Rectal smooth muscle tissue (tissue), 1 donor: Measurements from ENCODE around the gene OTUD4.
"Not testable (repeated sequence)": the region's sequence is repeated elsewhere in the genome, so short reads cannot be mapped to it uniquely, and the experiment has no call there.

Experiments used
- H3K27ac ChIP-seq: one replicate; pipeline ENCODE4 v1.7.0; 2013; ENCODE audit warnings: low read depth, low read length, inconsistent platforms
- H3K27me3 ChIP-seq: one replicate; pipeline ENCODE4 v1.7.0; 2013; ENCODE audit warnings: low read length; ENCODE audit not compliant: control insufficient read depth, insufficient read depth
- H3K36me3 ChIP-seq: one replicate; pipeline ENCODE4 v1.7.0; 2013; ENCODE audit warnings: low read length; ENCODE audit not compliant: control insufficient read depth, insufficient read depth
- H3K4me1 ChIP-seq: one replicate; pipeline ENCODE4 v1.7.0; 2013; ENCODE audit warnings: low read length; ENCODE audit not compliant: control insufficient read depth, insufficient read depth
- H3K4me3 ChIP-seq: one replicate; pipeline ENCODE4 v1.7.0; 2013; ENCODE audit warnings: low read length
- H3K9ac ChIP-seq: one replicate; pipeline ENCODE4 v1.7.0; 2013; ENCODE audit warnings: low read length

OTUD4 gene

DNA sequence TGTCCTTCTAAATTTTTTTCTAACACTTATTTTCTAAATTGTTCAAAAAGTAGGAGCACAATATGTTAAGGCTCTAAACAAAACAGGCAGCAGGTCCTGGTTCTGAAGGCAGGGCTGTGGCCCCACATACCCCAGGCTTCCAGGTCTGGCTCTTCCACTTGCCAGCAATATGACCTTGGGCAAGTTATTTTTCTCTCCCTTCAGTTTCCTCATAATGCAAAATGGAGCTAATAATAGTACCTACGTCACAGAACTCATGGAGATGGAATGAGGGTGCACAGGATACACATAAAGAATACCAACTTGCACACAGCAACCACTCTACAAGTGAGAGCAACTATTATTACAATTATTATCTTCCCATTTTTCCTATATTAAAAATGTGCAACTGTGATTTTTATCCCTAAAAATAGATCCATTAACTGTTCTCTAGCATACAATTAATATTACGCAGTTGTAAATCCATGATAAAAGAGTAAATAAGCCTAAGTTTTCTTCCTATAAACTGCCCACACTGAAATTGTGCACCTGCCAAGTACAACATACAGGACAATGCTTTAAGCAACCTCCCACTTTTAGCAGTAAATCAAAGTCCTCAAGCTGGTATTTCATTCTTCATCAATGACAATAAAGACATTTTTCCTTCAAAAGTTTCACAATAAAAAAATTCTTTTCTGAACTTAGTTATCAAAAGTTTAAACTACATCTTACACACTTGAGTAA lies 27.0 kb downstream of the OTUD4 start:
- Histone ChIP-seq H3K4me3 (no peak overlapping the region), H3K27ac (no peak overlapping the region), H3K4me1 (no peaks in the 10 kb centered on the region), H3K36me3 (peaks cover 17% of the 10 kb centered on the region), H3K9ac (no peak overlapping the region), H3K27me3 (no peaks in the 10 kb centered on the region)

DNA sequence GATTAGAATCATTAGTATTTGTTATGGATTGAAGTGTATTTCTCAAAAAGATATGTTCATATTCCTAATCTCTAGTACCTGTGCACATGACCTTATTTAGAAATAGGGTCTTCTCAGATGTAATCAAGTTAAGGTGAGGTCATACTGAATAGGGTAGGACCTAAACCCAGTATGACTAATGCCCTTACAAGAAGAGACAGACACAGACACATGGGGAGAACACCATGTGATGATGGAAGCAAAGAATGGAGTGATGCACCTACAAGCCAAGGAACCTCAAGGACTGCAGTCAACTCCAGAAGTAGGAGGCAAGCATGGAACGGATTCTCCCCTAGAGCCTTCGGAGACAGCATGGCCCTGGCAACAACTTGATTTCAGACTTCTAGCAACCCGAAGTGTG lies 31.4 kb downstream of the OTUD4 start:
- H3K36me3 ChIP-seq, result peaks cover 21% of the 10 kb centered on the region
- no peak overlapping the region for H3K27ac ChIP-seq
- H3K4me3 ChIP-seq, result no peak overlapping the region
- H3K27me3 ChIP-seq, result no peaks in the 10 kb centered on the region
- H3K4me1 ChIP-seq, result no peaks in the 10 kb centered on the region
- no peak overlapping the region for H3K9ac ChIP-seq

DNA sequence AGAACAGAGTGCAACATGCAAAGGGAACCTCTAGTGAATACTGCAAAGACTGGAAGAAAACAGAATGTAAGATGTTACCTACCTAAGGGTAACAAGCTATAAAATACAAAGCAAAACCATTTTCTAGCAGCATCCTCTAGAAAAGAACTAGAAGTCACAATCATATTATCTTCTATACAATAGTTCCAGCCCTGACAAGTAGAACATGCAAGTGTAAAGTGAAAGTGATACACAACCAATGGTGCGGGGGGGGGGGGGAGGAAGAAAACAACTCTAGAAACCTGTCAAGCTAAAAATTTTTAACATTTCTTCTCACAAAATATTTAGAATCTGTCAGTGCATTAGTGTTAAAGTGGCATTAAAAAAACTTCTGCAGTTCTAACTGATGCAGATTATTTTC lies 44.2 kb downstream of the OTUD4 start:
- H3K4me3 ChIP-seq, H3K27me3 ChIP-seq, H3K9ac ChIP-seq, H3K27ac ChIP-seq, H3K4me1 ChIP-seq: not testable (repeated sequence)
- H3K36me3 ChIP-seq, result peaks cover 17% of the 10 kb centered on the region

DNA sequence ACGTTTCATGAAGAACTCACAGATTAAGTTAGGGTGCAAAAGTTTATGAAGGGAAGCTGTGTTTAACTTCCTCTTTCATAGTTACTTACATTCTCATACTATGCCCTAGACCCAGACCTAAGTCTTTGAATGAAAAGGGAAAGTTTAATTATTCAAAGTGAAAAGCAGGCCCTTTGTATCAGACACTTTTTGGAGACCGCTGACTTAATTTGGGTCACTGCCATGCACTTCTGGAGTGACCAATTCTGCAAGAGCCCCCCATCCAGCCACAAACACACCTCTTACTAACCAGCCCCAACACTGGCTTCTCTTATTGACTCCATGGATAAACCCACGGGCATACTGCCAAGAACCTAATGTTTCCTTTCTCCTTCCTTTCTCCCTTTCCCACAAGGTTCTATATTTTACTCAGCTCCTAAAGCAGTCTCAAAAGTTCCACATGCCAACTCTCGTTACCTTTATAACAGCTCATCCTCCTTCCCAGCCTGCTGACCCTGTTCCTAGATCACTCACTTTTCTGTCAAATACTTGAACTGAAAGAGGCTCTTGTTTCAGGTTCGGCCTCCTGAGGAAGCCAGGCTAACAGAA lies 47.8 kb downstream of the OTUD4 start:
- Histone ChIP-seq H3K27me3 (no peaks in the 10 kb centered on the region), H3K27ac (no peak overlapping the region), H3K4me3 (no peak overlapping the region), H3K4me1 (no peaks in the 10 kb centered on the region), H3K9ac (no peak overlapping the region), H3K36me3 (no peaks in the 10 kb centered on the region)

DNA sequence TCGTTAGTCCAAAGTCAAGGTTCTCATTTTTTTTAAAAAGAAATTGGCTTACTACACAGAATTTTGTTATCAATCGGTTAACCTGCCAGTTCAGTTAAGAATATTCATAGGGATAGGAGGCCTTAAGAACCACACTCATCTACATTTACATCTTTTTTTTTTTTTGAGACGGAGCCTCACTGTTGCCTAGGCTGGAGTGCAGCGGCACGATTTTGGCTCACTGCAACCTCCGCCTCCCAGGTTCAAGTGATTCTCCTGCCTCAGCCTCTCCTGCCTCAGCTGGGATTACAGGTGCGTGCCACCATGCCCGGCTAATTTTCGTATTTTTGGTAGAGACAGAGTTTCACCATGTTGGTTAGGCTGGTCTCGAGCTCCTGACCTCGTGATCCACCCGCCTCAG lies 48.5 kb downstream of the OTUD4 start:
- Histone ChIP-seq H3K27me3 (no peaks in the 10 kb centered on the region), H3K4me3 (no peak overlapping the region), H3K27ac (no peak overlapping the region), H3K4me1 (no peaks in the 10 kb centered on the region), H3K9ac (no peak overlapping the region), H3K36me3 (peaks cover 3% of the 10 kb centered on the region)

DNA sequence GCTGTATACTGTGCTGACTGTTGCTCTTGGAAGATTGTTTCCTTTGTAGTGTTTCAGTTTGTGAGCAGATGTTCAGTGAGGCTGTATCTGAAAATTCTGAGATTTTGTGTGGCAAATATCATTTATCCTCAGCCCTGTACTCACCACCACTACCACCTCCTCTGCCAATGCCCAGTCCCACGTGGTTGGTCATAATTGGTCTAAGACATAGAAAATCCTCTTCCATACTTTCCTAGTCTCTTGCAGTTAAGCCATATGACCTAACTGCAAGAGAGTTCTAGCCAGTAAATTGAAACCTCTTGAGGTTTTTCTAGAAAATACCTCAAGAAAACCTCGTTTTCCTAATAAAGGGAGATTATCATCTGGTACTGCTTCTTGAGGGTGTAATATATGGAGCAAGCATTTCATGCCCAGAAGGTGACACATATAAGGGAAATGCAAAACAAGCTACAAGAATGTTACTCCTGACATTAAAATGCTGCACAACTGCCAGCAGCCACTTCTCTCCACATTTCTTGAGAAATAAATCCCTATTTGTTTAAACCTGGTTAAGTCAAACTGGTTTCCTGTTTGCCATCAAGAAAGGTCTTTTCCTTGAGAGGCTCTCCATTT lies 49.5 kb downstream of the OTUD4 start:
- Histone ChIP-seq H3K4me3 (no peak overlapping the region), H3K4me1 (no peaks in the 10 kb centered on the region), H3K27ac (no peak overlapping the region), H3K36me3 (peaks cover 7% of the 10 kb centered on the region), H3K9ac (no peak overlapping the region), H3K27me3 (no peaks in the 10 kb centered on the region)

DNA sequence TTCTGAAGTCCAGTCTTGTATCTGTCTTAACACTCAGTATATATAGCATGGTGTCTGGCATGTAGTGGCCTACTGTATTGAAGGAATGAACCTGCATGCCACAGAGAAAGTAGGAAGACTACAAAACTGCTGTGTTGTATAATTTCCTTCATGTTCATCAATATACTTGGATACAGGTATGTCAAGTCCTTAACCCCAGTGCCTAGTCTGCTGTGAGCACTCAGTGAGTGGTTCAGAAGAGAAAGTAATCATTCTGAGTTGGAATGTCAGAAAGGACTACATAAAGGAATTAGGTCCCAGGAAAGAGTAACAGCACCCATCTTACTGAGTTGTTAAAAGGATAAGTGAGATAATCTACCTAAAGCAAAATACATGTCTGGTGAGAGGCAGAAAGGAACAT lies 50.3 kb downstream of the OTUD4 start:
- Histone ChIP-seq H3K9ac (no peak overlapping the region), H3K4me1 (no peaks in the 10 kb centered on the region), H3K36me3 (peaks cover 10% of the 10 kb centered on the region), H3K27me3 (no peaks in the 10 kb centered on the region), H3K27ac (no peak overlapping the region), H3K4me3 (no peak overlapping the region)

DNA sequence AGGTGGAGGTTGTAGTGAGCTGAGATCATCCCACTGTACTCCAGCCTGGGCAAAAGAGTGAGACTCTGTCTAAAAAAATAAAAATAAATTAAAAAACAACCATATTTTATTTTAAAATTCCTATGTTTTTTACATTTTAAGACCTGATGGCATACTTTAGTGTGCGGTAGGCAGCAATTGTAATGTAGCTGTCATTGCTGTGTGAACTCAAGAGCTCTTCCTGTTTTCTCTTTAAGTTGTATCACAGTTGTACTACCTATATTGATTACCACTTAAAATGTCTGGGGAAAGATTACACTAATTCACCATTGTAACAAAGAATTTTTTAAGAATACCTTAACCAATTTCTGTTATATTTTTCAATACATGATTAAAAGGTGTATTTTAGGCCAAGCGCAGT lies 55.0 kb downstream of the OTUD4 start:
- H3K9ac ChIP-seq, result no peak overlapping the region
- no peaks in the 10 kb centered on the region for H3K4me1 ChIP-seq
- H3K4me3 ChIP-seq, result no peak overlapping the region
- peaks cover 13% of the 10 kb centered on the region for H3K36me3 ChIP-seq
- no peak overlapping the region for H3K27ac ChIP-seq
- no peaks in the 10 kb centered on the region for H3K27me3 ChIP-seq

DNA sequence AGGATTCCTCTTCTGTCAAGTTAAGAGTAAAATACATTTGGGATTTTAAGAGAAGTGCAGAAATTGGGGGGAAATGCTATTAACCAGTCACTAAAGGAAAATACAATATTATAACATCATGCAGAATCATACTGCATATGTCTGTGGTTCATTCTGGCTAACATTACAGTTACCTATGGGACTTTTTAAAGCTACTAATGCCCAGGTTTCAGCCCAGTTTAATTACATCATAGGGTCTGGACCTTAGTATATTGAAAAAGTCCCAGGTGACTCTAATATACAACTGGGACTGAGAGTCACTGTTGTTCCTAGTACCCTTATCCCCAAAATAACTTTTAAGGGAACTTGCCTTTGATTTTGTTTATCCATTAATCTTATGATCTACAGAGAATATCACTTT lies 72.3 kb downstream of the OTUD4 start:
- no peaks in the 10 kb centered on the region for H3K4me1 ChIP-seq
- no peak overlapping the region for H3K9ac ChIP-seq
- no peak overlapping the region for H3K27ac ChIP-seq
- no peak overlapping the region for H3K4me3 ChIP-seq
- no peaks in the 10 kb centered on the region for H3K27me3 ChIP-seq
- peaks cover 12% of the 10 kb centered on the region for H3K36me3 ChIP-seq

DNA sequence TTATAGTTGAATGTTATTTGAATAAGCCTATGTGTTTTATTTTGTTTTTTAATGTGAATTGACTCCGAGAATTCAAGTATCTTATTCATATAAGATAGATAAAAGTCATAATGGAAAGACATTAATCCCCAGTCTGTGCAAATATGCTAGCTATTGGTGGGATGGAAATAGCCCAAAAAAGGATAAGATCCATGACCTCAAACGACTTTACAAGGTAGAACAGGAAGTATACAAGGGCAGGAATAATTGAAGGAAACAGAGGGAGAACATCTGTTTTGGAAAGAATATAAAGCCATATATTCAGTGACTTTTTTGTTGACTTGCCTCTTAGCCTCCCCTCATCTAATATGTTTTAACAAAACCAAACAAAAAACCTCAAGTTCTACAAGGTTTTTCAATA lies 73.3 kb downstream of the OTUD4 start:
- no peak overlapping the region for H3K4me3 ChIP-seq
- H3K4me1 ChIP-seq, result no peaks in the 10 kb centered on the region
- H3K9ac ChIP-seq, result no peak overlapping the region
- peaks cover 10% of the 10 kb centered on the region for H3K36me3 ChIP-seq
- no peak overlapping the region for H3K27ac ChIP-seq
- H3K27me3 ChIP-seq, result no peaks in the 10 kb centered on the region

DNA sequence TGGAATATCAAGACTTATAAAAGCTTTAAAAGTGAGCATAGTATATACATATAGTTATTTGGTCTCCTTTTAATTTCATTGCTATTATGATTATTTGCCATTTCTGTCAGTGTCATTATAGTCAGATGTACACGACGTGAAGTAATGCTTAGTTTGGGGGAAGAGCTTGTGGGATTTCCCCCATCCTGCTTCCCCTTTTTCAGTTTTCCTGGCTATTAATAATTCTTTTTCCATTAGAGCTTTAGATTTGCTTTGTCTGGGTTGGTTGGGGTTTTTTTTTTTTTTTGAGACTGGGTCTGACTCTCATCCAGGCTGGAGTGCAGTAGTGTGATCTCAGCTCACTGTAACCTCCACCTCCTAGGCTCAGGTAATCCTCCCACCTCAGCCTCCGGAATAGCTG lies 76.9 kb downstream of the OTUD4 start:
- H3K9ac ChIP-seq, result no peak overlapping the region

DNA sequence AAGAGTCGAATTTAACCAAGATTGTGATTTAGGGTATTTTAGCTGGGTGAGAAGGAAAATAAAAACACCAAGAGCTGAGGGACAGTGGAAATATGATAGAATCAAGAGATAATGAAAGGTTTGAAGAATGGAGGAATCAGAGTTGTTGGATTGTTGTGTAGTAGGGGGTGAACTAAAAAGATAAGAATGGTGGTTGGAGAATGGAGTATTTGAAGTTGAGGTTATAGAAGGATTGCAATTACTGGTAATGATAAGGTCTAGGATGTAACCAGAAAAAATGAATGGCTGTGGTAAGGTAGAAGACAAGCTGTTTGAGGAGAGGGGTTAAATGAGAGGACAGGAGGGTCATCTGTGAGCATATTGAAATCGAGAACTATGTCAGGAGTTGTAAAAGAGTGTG lies 77.8 kb downstream of the OTUD4 start:
- H3K36me3 ChIP-seq, result no peaks in the 10 kb centered on the region
- no peak overlapping the region for H3K4me3 ChIP-seq
- H3K9ac ChIP-seq, result no peak overlapping the region
- H3K27me3 ChIP-seq, result no peaks in the 10 kb centered on the region
- peaks cover 8% of the 10 kb centered on the region for H3K4me1 ChIP-seq
- H3K27ac ChIP-seq, result no peak overlapping the region

More for the DNA sequence above, 76.9 kb downstream of the OTUD4 start:
- Histone ChIP-seq H3K36me3 (peaks cover under 1% of the 10 kb centered on the region), H3K27ac (no peak overlapping the region), H3K27me3 (no peaks in the 10 kb centered on the region), H3K4me3 (no peak overlapping the region), H3K4me1 (peaks cover 8% of the 10 kb centered on the region)

DNA sequence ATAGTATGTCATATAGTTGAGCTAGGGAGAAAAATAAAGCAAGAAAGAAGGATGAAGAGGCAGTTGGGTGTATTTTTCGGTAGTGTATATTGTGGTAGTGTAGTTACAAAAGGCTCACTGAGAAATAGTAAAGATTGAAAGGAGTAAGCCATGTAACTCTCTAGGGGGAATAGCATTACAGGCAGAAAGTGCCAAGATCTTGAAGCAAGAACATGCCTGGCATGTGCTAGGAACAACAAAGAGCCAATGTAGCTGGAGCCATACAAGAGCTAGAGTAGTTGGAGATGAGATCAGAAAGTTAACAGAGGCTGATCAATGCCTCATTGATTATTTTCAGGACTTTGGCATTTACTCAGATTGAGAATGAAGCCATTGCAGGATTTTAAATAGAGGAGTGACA lies 79.3 kb downstream of the OTUD4 start:
- H3K27me3 ChIP-seq, result no peaks in the 10 kb centered on the region
- no peak overlapping the region for H3K4me3 ChIP-seq
- H3K27ac ChIP-seq, result no peak overlapping the region
- H3K36me3 ChIP-seq, result no peaks in the 10 kb centered on the region
- no peak overlapping the region for H3K9ac ChIP-seq
- peaks cover 13% of the 10 kb centered on the region for H3K4me1 ChIP-seq
